GM10266 (cell line): Measurements from ENCODE around the gene RAB18.

Source experiments
- DNase-seq: peaks from one replicate; pipeline ENCODE4 v3.0.0; 2012; ENCODE audit errors: extremely low spot score
- CTCF ChIP-seq: IDR thresholded peaks from 2 replicates; pipeline ENCODE4 v1.5.1; 2012; ENCODE audit warnings: mild to moderate bottlenecking, low read depth; ENCODE audit not compliant: control insufficient read depth, insufficient read depth; ENCODE audit errors: missing control alignments

The RAB18 gene

GRCh38 chr10:27534161-27534700, 30.1 kb downstream of the RAB18 start:
- DNase-seq, result no peak
- TF ChIP-seq CTCF, result no peak

DNA sequence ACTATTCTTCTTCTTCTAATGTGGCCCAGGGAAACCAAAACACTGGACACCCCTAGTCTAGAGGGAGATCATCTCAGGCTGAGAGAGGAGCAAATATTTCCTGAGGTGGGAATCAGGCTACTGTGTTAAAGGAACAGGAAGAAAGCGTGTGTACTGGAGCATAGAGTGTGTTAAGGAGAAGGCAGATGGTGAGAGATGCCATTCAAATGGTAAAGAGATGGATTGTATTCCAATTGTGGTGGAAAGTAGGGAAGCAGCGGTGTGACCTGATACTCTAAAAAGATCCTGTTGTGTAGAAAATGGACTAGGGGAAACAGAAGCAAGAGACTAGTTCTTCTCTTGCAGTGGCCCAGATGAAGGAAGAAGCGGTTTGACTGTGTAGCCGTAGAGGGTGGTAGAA, 31.2 kb downstream of the RAB18 start:
- no peak for DNase-seq
- no peak for TF ChIP-seq CTCF

- TF ChIP-seq CTCF, result no peak
- DNase-seq, result no peak
Measured at GRCh38 chr10:27536437-27536836, 32.3 kb downstream of the RAB18 start.

DNA sequence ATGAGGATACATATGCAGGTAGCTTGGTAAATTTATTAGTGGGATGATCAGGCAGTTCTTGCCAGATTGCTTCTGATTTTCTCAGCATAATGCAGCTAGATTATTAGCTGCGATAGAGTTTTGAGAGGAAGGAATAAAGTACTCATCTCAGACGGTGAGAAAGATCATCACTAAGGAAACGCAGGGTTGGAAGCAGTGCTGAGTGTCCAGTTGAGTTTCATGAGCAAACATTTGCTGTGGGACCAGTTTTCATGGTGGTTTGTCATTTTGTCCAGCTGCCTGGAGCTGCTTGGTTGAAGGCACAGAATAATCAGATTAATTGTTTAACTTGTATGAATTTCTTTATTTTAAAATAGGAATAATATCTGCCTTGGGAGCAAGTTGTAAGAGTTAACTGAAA, 33.1 kb downstream of the RAB18 start:
- no peak for TF ChIP-seq CTCF
- no peak for DNase-seq

DNA sequence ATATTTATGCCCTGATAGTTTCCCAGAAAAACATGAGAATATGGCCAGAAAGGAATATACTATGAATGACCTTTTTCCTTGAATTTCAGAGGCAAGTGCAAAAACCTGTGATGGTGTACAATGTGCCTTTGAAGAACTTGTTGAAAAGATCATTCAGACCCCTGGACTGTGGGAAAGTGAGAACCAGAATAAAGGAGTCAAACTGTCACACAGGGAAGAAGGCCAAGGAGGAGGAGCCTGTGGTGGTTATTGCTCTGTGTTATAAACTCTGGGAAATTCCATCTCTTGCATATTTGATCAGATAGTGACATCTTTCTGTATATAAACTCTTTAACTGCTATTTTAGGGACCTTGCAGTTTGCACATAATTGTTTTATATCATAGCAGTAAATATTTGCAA, 33.7 kb downstream of the RAB18 start:
- no peak for DNase-seq
- TF ChIP-seq CTCF, result no peak

- TF ChIP-seq CTCF, result no peak
- DNase-seq, result no peak
Measured at GRCh38 chr10:27540672-27541071, 36.6 kb downstream of the RAB18 start.

GRCh38 chr10:27541796-27542729, 38.0 kb downstream of the RAB18 start:
- no peak for TF ChIP-seq CTCF
- DNase-seq, result no peak
